ENCODE measurements around the gene ARHGAP26.

GRCh38 chr5:143065996-143066522 is 295.9 kb downstream of the ARHGAP26 start:
- no peak for TF ChIP-seq CTCF (optimal IDR thresholded peaks at IDR 0.05 in 1 of 3, IDR thresholded peaks at IDR 0.05 in 1 of 3, conservative IDR thresholded peaks at IDR 0.05 in 1 of 3; ENCODE audit: extremely low read depth in 1 of 3, insufficient read depth in 2 of 3, low read length in 3 of 3)
- TF ChIP-seq EZH2 (IDR thresholded peaks at IDR 0.05; ENCODE audit: low read length) = no peak

Measured in keratinocyte (primary cell).